PFSK-1 (cell line): ENCODE results near the gene PEX1.

Experiments
- FOXP2 ChIP-seq: optimal IDR thresholded peaks from 2 replicates; pipeline ENCODE3; 2011; ENCODE audit warnings: borderline replicate concordance, control low read depth, inconsistent platforms; ENCODE audit not compliant: insufficient read depth; ENCODE audit errors: extremely low read length, extremely low read depth
- POLR2AphosphoS5 ChIP-seq: IDR thresholded peaks from 2 replicates; pipeline ENCODE4 v1.6.1; 2012; ENCODE audit warnings: low read depth, mild to moderate bottlenecking, control low read depth, low read length, moderate library complexity
- SIN3A ChIP-seq: IDR thresholded peaks from 2 replicates; pipeline ENCODE4 v1.6.1; 2012; ENCODE audit warnings: mild to moderate bottlenecking, low read length, moderate library complexity, borderline replicate concordance; ENCODE audit not compliant: insufficient read depth
- TAF1 ChIP-seq: IDR thresholded peaks from 2 replicates; pipeline ENCODE4 v1.6.1; 2012; ENCODE audit warnings: low read length, control low read depth, borderline replicate concordance; ENCODE audit not compliant: insufficient read depth
- TF ChIP-seq, protein P1 (sequence below), 2 experiments: IDR thresholded peaks; 2 replicates each; pipeline versions ENCODE4 v1.6.1 to v1.8.0; 2011 to 2012; ENCODE audit warnings: low read depth in 2 of 2, low read length in 2 of 2, control low read depth in 1 of 2, inconsistent platforms in 1 of 2, mild to moderate bottlenecking in 1 of 2, moderate library complexity in 1 of 2; ENCODE audit not compliant: insufficient read depth in 1 of 2

GRCh38 chr7:92478711-92479110, 49.6 kb downstream of the PEX1 start:
- TF ChIP-seq POLR2AphosphoS5 (no peak), SIN3A (no peak), FOXP2 (no peak), TAF1 (no peak)
- TF ChIP-seq, protein P1, sequence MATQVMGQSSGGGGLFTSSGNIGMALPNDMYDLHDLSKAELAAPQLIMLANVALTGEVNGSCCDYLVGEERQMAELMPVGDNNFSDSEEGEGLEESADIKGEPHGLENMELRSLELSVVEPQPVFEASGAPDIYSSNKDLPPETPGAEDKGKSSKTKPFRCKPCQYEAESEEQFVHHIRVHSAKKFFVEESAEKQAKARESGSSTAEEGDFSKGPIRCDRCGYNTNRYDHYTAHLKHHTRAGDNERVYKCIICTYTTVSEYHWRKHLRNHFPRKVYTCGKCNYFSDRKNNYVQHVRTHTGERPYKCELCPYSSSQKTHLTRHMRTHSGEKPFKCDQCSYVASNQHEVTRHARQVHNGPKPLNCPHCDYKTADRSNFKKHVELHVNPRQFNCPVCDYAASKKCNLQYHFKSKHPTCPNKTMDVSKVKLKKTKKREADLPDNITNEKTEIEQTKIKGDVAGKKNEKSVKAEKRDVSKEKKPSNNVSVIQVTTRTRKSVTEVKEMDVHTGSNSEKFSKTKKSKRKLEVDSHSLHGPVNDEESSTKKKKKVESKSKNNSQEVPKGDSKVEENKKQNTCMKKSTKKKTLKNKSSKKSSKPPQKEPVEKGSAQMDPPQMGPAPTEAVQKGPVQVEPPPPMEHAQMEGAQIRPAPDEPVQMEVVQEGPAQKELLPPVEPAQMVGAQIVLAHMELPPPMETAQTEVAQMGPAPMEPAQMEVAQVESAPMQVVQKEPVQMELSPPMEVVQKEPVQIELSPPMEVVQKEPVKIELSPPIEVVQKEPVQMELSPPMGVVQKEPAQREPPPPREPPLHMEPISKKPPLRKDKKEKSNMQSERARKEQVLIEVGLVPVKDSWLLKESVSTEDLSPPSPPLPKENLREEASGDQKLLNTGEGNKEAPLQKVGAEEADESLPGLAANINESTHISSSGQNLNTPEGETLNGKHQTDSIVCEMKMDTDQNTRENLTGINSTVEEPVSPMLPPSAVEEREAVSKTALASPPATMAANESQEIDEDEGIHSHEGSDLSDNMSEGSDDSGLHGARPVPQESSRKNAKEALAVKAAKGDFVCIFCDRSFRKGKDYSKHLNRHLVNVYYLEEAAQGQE (IDR thresholded peaks at IDR 0.05; ENCODE audit: insufficient read depth in 1 of 2, low read depth in 2 of 2, low read length in 2 of 2), result no peak
